ENCODE measurements around the gene SCUBE1.

SCUBE1 gene

GRCh38 chr22:43181321-43182076 lies 161.7 kb downstream of the SCUBE1 start:
- H3K4me3 ChIP-seq (ENCODE audit: low read depth in 1 of 2, low read length in 1 of 2), result no peak overlapping the region
- no peaks in the 10 kb centered on the region for H3K9me3 ChIP-seq
- H3K4me1 ChIP-seq (ENCODE audit: control insufficient read depth in 1 of 2, insufficient read depth in 1 of 2, low read depth in 1 of 2, low read length in 1 of 2), result peaks cover 31 to 32% of the 10 kb centered on the region in 2 experiments
- H3K27me3 ChIP-seq, result no peaks in the 10 kb centered on the region
- peaks cover 59% of the 10 kb centered on the region for H3K36me3 ChIP-seq
- H3K27ac ChIP-seq, result no peak overlapping the region
- TF ChIP-seq CTCF (IDR thresholded peaks at IDR 0.05), result no peak

GRCh38 chr22:43180670-43181069 lies 162.5 kb downstream of the SCUBE1 start:
- TF ChIP-seq CTCF (IDR thresholded peaks at IDR 0.05), result no peak
- Histone ChIP-seq H3K27me3 (no peaks in the 10 kb centered on the region), H3K9me3 (no peaks in the 10 kb centered on the region), H3K36me3 (peaks cover 65% of the 10 kb centered on the region), H3K27ac (no peak overlapping the region), H3K4me1 (ENCODE audit: control insufficient read depth in 1 of 2, insufficient read depth in 1 of 2, low read depth in 1 of 2, low read length in 1 of 2) (peaks cover 23 to 24% of the 10 kb centered on the region in 2 experiments), H3K4me3 (ENCODE audit: low read depth in 1 of 2, low read length in 1 of 2) (no peak overlapping the region)

GRCh38 chr22:43179911-43180195 lies 163.3 kb downstream of the SCUBE1 start:
- H3K9me3 ChIP-seq, result no peaks in the 10 kb centered on the region
- H3K27ac ChIP-seq, result no peak overlapping the region
- peaks cover 18 to 19% of the 10 kb centered on the region in 2 experiments for H3K4me1 ChIP-seq (ENCODE audit: control insufficient read depth in 1 of 2, insufficient read depth in 1 of 2, low read depth in 1 of 2, low read length in 1 of 2)
- peaks cover 73% of the 10 kb centered on the region for H3K36me3 ChIP-seq
- H3K4me3 ChIP-seq (ENCODE audit: low read depth in 1 of 2, low read length in 1 of 2), result no peak overlapping the region
- H3K27me3 ChIP-seq, result no peaks in the 10 kb centered on the region
- TF ChIP-seq CTCF (IDR thresholded peaks at IDR 0.05), result no peak

GRCh38 chr22:43179146-43179910 lies 163.8 kb downstream of the SCUBE1 start:
- H3K27me3 ChIP-seq, result no peaks in the 10 kb centered on the region
- H3K27ac ChIP-seq, result no peak overlapping the region
- TF ChIP-seq CTCF (IDR thresholded peaks at IDR 0.05), result no peak
- no peaks in the 10 kb centered on the region for H3K9me3 ChIP-seq
- peaks cover 14% of the 10 kb centered on the region in 2 experiments for H3K4me1 ChIP-seq (ENCODE audit: control insufficient read depth in 1 of 2, insufficient read depth in 1 of 2, low read depth in 1 of 2, low read length in 1 of 2)
- H3K4me3 ChIP-seq (ENCODE audit: low read depth in 1 of 2, low read length in 1 of 2), result no peak overlapping the region
- H3K36me3 ChIP-seq, result peaks cover 78% of the 10 kb centered on the region

GRCh38 chr22:43177479-43177878 lies 165.7 kb downstream of the SCUBE1 start:
- H3K36me3 ChIP-seq, result peaks cover 92% of the 10 kb centered on the region
- no peak overlapping the region for H3K4me3 ChIP-seq (ENCODE audit: low read depth in 1 of 2, low read length in 1 of 2)

More at GRCh38 chr22:43177479-43177878, 165.7 kb downstream of the SCUBE1 start:
- TF ChIP-seq CTCF (IDR thresholded peaks at IDR 0.05), result no peak
- H3K9me3 ChIP-seq, result no peaks in the 10 kb centered on the region
- H3K27ac ChIP-seq, result no peak overlapping the region
- no peaks in the 10 kb centered on the region for H3K4me1 ChIP-seq (ENCODE audit: control insufficient read depth in 1 of 2, insufficient read depth in 1 of 2, low read depth in 1 of 2, low read length in 1 of 2)
- H3K27me3 ChIP-seq, result no peaks in the 10 kb centered on the region
